ENCODE results near the gene NDUFS4. TPM values are rescaled to one million over a fixed set of nuclear protein-coding genes. Genes with fewer than 3 reads are reported as not detected.

The NDUFS4 gene
- total and polyA plus RNA-seq, 9 of the 15 experiments (the other 6 are each of a cell fraction or from before 2014, with no cell fraction given), result 68.7 to 313 (median 113) TPM

DNA sequence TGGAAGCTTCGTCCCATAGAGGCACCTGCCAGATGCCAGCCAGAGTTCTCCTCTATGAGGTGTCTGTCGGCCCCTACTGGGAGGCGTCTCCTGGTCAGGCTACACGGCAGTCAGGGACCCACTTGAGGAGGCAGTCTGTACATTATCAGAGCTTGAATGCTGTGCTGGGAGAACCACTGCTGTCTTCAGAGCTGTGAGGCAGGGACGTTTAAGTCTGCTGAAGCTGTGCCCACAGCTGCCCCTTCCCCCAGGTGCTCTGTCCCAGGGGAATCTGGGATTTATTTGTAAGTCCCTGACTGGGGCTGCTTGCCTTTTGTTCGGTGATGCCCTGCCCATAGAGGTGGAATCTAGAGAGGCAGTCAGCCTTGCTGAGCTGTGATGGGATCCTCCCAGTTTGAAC is 70.8 kb downstream of the NDUFS4 start:
- in situ Hi-C loops (cut with MboI), result no loop called here
- Histone ChIP-seq H2AFZ (ENCODE audit: low read depth, low read length) (no peak overlapping the region), H3K9me1 (ENCODE audit: control insufficient read depth, insufficient read depth, low read length) (no peaks in the 10 kb centered on the region), H3K27me3 (ENCODE audit: control insufficient read depth in 2 of 2, insufficient read depth in 2 of 2, low read length in 2 of 2) (no peaks in the 10 kb centered on the region), H3K9me3 (replicated peaks; ENCODE audit: control insufficient read depth, insufficient read depth, low read depth, low read length) (no peaks in the 10 kb centered on the region), H3K27ac (ENCODE audit: extremely low read depth, low read depth, low read length) (no peak overlapping the region), H3K4me3 (no peak overlapping the region), H3K36me3 (ENCODE audit: control insufficient read depth, insufficient read depth, low read length) (no peaks in the 10 kb centered on the region; the same call in 2 of the 3 replicates), H3K79me2 (ENCODE audit: control insufficient read depth, insufficient read depth, low read length) (no peaks in the 10 kb centered on the region), H3K4me1 (replicated peaks in 1 of 2; ENCODE audit: control insufficient read depth in 2 of 2, insufficient read depth in 2 of 2, low read length in 2 of 2) (no peaks in the 10 kb centered on the region; a peak in 1 of 5 replicates), H4K20me1 (replicated peaks; ENCODE audit: control insufficient read depth, insufficient read depth, low read length) (no peaks in the 10 kb centered on the region), H3K9ac (ENCODE audit: insufficient read depth in 1 of 2, low read depth in 2 of 2, low read length in 2 of 2) (no peak overlapping the region), H3K4me2 (ENCODE audit: insufficient read depth, low read length) (no peak overlapping the region)
- no TSS peak for BruUV-seq (replicated peaks)
- TF ChIP-seq CEBPG (CRISPR knock-in tag; IDR thresholded peaks at IDR 0.05) (no peak), CEBPG (tag; conservative IDR thresholded peaks at IDR 0.05 in 1 of 2, IDR thresholded peaks at IDR 0.05 in 1 of 2) (no peak), YBX1 (IDR thresholded peaks at IDR 0.05) (no peak), NCOA4 (IDR thresholded peaks at IDR 0.05; ENCODE audit: partially characterized antibody) (no peak), ZNF561 (CRISPR knock-in tag; conservative IDR thresholded peaks at IDR 0.05) (no peak)
- TF ChIP-seq, protein P1, sequence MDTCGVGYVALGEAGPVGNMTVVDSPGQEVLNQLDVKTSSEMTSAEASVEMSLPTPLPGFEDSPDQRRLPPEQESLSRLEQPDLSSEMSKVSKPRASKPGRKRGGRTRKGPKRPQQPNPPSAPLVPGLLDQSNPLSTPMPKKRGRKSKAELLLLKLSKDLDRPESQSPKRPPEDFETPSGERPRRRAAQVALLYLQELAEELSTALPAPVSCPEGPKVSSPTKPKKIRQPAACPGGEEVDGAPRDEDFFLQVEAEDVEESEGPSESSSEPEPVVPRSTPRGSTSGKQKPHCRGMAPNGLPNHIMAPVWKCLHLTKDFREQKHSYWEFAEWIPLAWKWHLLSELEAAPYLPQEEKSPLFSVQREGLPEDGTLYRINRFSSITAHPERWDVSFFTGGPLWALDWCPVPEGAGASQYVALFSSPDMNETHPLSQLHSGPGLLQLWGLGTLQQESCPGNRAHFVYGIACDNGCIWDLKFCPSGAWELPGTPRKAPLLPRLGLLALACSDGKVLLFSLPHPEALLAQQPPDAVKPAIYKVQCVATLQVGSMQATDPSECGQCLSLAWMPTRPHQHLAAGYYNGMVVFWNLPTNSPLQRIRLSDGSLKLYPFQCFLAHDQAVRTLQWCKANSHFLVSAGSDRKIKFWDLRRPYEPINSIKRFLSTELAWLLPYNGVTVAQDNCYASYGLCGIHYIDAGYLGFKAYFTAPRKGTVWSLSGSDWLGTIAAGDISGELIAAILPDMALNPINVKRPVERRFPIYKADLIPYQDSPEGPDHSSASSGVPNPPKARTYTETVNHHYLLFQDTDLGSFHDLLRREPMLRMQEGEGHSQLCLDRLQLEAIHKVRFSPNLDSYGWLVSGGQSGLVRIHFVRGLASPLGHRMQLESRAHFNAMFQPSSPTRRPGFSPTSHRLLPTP (IDR thresholded peaks at IDR 0.05; ENCODE audit: borderline replicate concordance, extremely low read depth, insufficient read length), result no peak
- TF ChIP-seq, protein P2, sequence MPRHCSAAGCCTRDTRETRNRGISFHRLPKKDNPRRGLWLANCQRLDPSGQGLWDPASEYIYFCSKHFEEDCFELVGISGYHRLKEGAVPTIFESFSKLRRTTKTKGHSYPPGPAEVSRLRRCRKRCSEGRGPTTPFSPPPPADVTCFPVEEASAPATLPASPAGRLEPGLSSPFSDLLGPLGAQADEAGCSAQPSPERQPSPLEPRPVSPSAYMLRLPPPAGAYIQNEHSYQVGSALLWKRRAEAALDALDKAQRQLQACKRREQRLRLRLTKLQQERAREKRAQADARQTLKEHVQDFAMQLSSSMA (CRISPR knock-in tag; IDR thresholded peaks at IDR 0.05), result no peak
- TF ChIP-seq, protein P3, sequence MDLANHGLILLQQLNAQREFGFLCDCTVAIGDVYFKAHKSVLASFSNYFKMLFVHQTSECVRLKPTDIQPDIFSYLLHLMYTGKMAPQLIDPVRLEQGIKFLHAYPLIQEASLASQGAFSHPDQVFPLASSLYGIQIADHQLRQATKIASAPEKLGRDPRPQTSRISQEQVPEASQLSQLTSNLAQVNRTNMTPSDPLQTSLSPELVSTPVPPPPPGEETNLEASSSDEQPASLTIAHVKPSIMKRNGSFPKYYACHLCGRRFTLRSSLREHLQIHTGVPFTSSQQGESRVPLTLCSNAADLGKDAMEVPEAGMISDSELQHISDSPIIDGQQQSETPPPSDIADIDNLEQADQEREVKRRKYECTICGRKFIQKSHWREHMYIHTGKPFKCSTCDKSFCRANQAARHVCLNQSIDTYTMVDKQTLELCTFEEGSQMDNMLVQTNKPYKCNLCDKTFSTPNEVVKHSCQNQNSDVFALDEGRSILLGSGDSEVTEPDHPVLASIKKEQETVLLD (IDR thresholded peaks at IDR 0.05), result no peak
- ATAC-seq (no peak), FAIRE-seq (no peak), DNase-seq (ENCODE audit: extremely low read depth in 1 of 4, low spot score in 3 of 4) (no peak)
- POLR2A ChIA-PET, result no interaction called here
- CTCF ChIA-PET (ENCODE audit: low intra/inter-chr PET ratio), result no interaction called here
- WGBS (ENCODE audit: insufficient coverage, low coverage, missing lambda C conversion rate), result 81% methylated on average over 6 of the region's 6 CpGs
- intact Hi-C loops (cut with micrococcal nuclease), result no loop called here
